ENCODE results near the gene CDKL2. TPM values are rescaled to one million over a fixed set of nuclear protein-coding genes. Genes with fewer than 3 reads are reported as not detected.
"Not testable (repeated sequence)": the region's sequence is repeated elsewhere in the genome, so short reads cannot be mapped to it uniquely, and the experiment has no call there.

Gene CDKL2
- polyA plus RNA-seq, 2 of the 4 experiments (the other 2 are of a cell fraction) = 0.84 to 2.1 TPM

GRCh38 chr4:75544220-75544619, 86.1 kb downstream of the CDKL2 start:
- POLR2A ChIA-PET; CTCF ChIA-PET; H3K27ac ChIP-seq; ATAC-seq; FAIRE-seq; H3K4me3 ChIP-seq; DNase-seq (ENCODE audit: low read depth in 1 of 2, low spot score in 1 of 2); H3K4me2 ChIP-seq; H3K9me3 ChIP-seq; H3K4me1 ChIP-seq: not testable (repeated sequence)
- TF ChIP-seq CEBPB (IDR thresholded peaks at IDR 0.05) = peak in 1 of 2 experiments; percentile 70; a peak in 2 of 4 replicates
- WGBS (ENCODE audit: missing lambda C conversion rate) = 75% methylated on average over 8 of the region's 8 CpGs

GRCh38 chr4:75542824-75543223, 87.5 kb downstream of the CDKL2 start:
- Histone ChIP-seq H3K9me3 (no peaks in the 10 kb centered on the region), H3K4me2 (no peak overlapping the region), H3K4me3 (no peak overlapping the region), H3K4me1 (peaks cover under 1% of the 10 kb centered on the region; the same call in 1 of the 3 replicates), H3K27ac (no peak overlapping the region)
- TF ChIP-seq ELK1 (IDR thresholded peaks at IDR 0.05; ENCODE audit: low read depth, low read length) = no peak
- TF ChIP-seq PHF8 (IDR thresholded peaks at IDR 0.05; ENCODE audit: borderline replicate concordance, low read depth) = no peak
- TF ChIP-seq ESRRA (IDR thresholded peaks at IDR 0.05; ENCODE audit: borderline replicate concordance, low read length) = no peak
- TF ChIP-seq CBX2 (IDR thresholded peaks at IDR 0.05; ENCODE audit: borderline replicate concordance, low read depth) = no peak
- peak in 1 of 2 experiments; percentile 10 for DNase-seq (ENCODE audit: low read depth in 1 of 2, low spot score in 1 of 2)
- peak; percentile 55 to 63; a peak in 3 of 6 replicates for ATAC-seq
- CTCF ChIA-PET = no interaction called here
- POLR2A ChIA-PET = no interaction called here
- no peak for FAIRE-seq

- H3K4me1 ChIP-seq; H3K4me3 ChIP-seq; H3K4me2 ChIP-seq; H3K9me3 ChIP-seq; FAIRE-seq; ATAC-seq; H3K27ac ChIP-seq; CTCF ChIA-PET; POLR2A ChIA-PET; DNase-seq (ENCODE audit: low read depth in 1 of 2, low spot score in 1 of 2): not testable (repeated sequence)
- WGBS (ENCODE audit: missing lambda C conversion rate) = 90% methylated on average over 6 of the region's 6 CpGs
Observed at GRCh38 chr4:75537308-75537707, 93.0 kb downstream of the CDKL2 start.

- H3K27ac ChIP-seq; ATAC-seq; H3K4me3 ChIP-seq; POLR2A ChIA-PET; CTCF ChIA-PET; H3K4me1 ChIP-seq; FAIRE-seq; H3K9me3 ChIP-seq; DNase-seq (ENCODE audit: low read depth in 1 of 2, low spot score in 1 of 2); H3K4me2 ChIP-seq: not testable (repeated sequence)
Observed at GRCh38 chr4:75533926-75534325, 96.4 kb downstream of the CDKL2 start.

- H3K4me1 ChIP-seq; ATAC-seq; H3K9me3 ChIP-seq; H3K27ac ChIP-seq; POLR2A ChIA-PET; FAIRE-seq; DNase-seq (ENCODE audit: low read depth in 1 of 2, low spot score in 1 of 2); H3K4me3 ChIP-seq; CTCF ChIA-PET; H3K4me2 ChIP-seq: not testable (repeated sequence)
- 97% methylated on average over 4 of the region's 4 CpGs for WGBS (ENCODE audit: missing lambda C conversion rate)
Observed at GRCh38 chr4:75533339-75533887, 96.9 kb downstream of the CDKL2 start.

GRCh38 chr4:75531536-75532143, 98.7 kb downstream of the CDKL2 start:
- H3K9me3 ChIP-seq; FAIRE-seq; H3K27ac ChIP-seq; H3K4me2 ChIP-seq; ATAC-seq; H3K4me1 ChIP-seq; DNase-seq (ENCODE audit: low read depth in 1 of 2, low spot score in 1 of 2); POLR2A ChIA-PET; H3K4me3 ChIP-seq: not testable (repeated sequence)
- CTCF ChIA-PET = interaction anchor here (1.2 kb wide), 1 partner anchor 10 kb away, joined by 3 read pairs; no protein-coding TSS in a partner anchor
- WGBS (ENCODE audit: missing lambda C conversion rate) = 90% methylated on average over 7 of the region's 7 CpGs
